HepG2 (cell line): ENCODE results near the gene CALHM5. TPM values are rescaled to one million over a fixed set of nuclear protein-coding genes. Genes with fewer than 3 reads are reported as not detected.

ENCODE experiments used
- BATF2 ChIP-seq: sonication (generic); formaldehyde crosslinking; IDR thresholded peaks from 2 replicates; pipeline ENCODE4 v1.8.0; 2022; ENCODE audit warnings: mild to moderate bottlenecking, missing genetic modification reagents, moderate library complexity
- TMF1 ChIP-seq: sonication (generic); formaldehyde crosslinking; IDR thresholded peaks from 2 replicates; pipeline ENCODE4 v1.8.1; 2022; ENCODE audit warnings: low read depth, missing genetic modification reagents
- USF2 ChIP-seq, 2 experiments: sonication (generic) in 1 of 2; formaldehyde crosslinking in 1 of 2; IDR thresholded peaks; 2 replicates each; pipeline versions ENCODE4 v1.5.1 to v1.6.1; 2011 to 2020; ENCODE audit warnings: borderline replicate concordance in 1 of 2, low read depth in 1 of 2, low read length in 1 of 2, mild to moderate bottlenecking in 1 of 2, missing genetic modification reagents in 1 of 2, moderate library complexity in 1 of 2
- ZFP91 ChIP-seq: sonication (generic); formaldehyde crosslinking; IDR thresholded peaks from 2 replicates; pipeline ENCODE4 v1.9.0; 2022; ENCODE audit warnings: missing genetic modification reagents, mild to moderate bottlenecking, borderline replicate concordance
- ZMYM2 ChIP-seq: sonication (generic); formaldehyde crosslinking; IDR thresholded peaks from 2 replicates; pipeline ENCODE4 v1.8.0; 2022; ENCODE audit warnings: mild to moderate bottlenecking, missing genetic modification reagents
- ZNF101 ChIP-seq: sonication (generic); formaldehyde crosslinking; IDR thresholded peaks from 2 replicates; pipeline ENCODE4 v1.4.0; 2020; ENCODE audit warnings: mild to moderate bottlenecking, low read depth, missing genetic modification reagents, borderline replicate concordance
- ZNF281 ChIP-seq: sonication (generic); formaldehyde crosslinking; IDR thresholded peaks from 2 replicates; pipeline ENCODE4 v1.4.0; 2020; ENCODE audit warnings: missing genetic modification reagents, borderline replicate concordance
- ZNF282 ChIP-seq: fragments of 450-650 bp; IDR thresholded peaks from 2 replicates; pipeline ENCODE4 v1.6.1; 2018; ENCODE audit not compliant: partially characterized antibody
- ZNF318 ChIP-seq: sonication (generic); formaldehyde crosslinking; IDR thresholded peaks from 2 replicates; pipeline ENCODE4 v1.4.0; 2020; ENCODE audit warnings: mild to moderate bottlenecking, missing genetic modification reagents
- ZNF577 ChIP-seq: sonication (generic); formaldehyde crosslinking; IDR thresholded peaks from 2 replicates; pipeline ENCODE4 v1.4.0; 2020; ENCODE audit warnings: mild to moderate bottlenecking, low read depth, missing genetic modification reagents, borderline replicate concordance
- polyA plus RNA-seq, 8 experiments: library from polyadenylated mRNA; depleted of rRNA in 3 of 8; stranded (reverse) in 7 of 8; unstranded in 1 of 8; fragments of >200 nt; fragmentation: Illumina TruSeq in 4 of 8; extraction: Trizol in 4 of 8; gene quantifications; 2 replicates each; pipeline versions ENCODE4 v1.2.1 to v1.2.3, GENCODE V29; 2011 to 2016; ENCODE audit warnings: low read depth in 4 of 8, missing spikeins in 1 of 8, mixed read lengths in 1 of 8; ENCODE audit not compliant: insufficient read depth in 1 of 8
- total RNA-seq, 5 experiments: library from RNA; depleted of rRNA; stranded (reverse); fragments of >200 nt; fragmentation: Illumina TruSeq; extraction: Trizol; gene quantifications; 2 replicates each; pipeline ENCODE4 v1.2.3, GENCODE V29; 2016; ENCODE audit warnings: low read depth in 1 of 5

CALHM5 gene
- total and polyA plus RNA-seq, 2 of the 13 experiments (the other 11 are each of a cell fraction or from before 2014, with no cell fraction given): not detected

- TF ChIP-seq USF2 (IDR thresholded peaks at IDR 0.05; ENCODE audit: low read depth, low read length) (no peak), USF2 (CRISPR knock-in tag; IDR thresholded peaks at IDR 0.05; ENCODE audit: borderline replicate concordance) (no peak; the same call in 1 of the 2 replicates), ZNF318 (CRISPR knock-in tag) (peak; percentile 80; the same call in 1 of the 2 replicates), ZFP91 (CRISPR knock-in tag) (peak; percentile 99), TMF1 (CRISPR knock-in tag) (peak; percentile 94), ZNF101 (CRISPR knock-in tag) (no peak), ZNF282 (no peak), BATF2 (CRISPR knock-in tag) (peak; percentile 61; the same call in 1 of the 2 replicates), ZNF577 (CRISPR knock-in tag) (no peak), ZNF281 (CRISPR knock-in tag) (peak; percentile 41), ZMYM2 (CRISPR knock-in tag) (no peak)
These were observed 59.6 kb downstream of the CALHM5 start, which contains the start of gene RWDD1 (continued) for GRCh38 chr6:116570856-116571682.
